Subcutaneous adipose tissue (tissue), 4 donors: ENCODE measurements around the gene STAC3. TPM values are rescaled to one million over a fixed set of nuclear protein-coding genes. Genes with fewer than 3 reads are reported as not detected.

ENCODE experiments used
- CTCF ChIP-seq: fragments of 450-650 bp; IDR thresholded peaks from one replicate; pipeline ENCODE4 v1.5.1; 2016; ENCODE audit warnings: low read depth, mild to moderate bottlenecking, control low read depth, antibody characterized with exemption, moderate library complexity
- total RNA-seq, 4 donors: library from RNA; depleted of rRNA; stranded (reverse); fragments of >200 nt; gene quantifications; one replicate each; pipeline ENCODE4 v1.1.0, GENCODE V29; 2016

Gene STAC3
- total RNA-seq, 4 donors from 2014 or later, result 2.2 to 7.8 (median 3.7) TPM

DNA sequence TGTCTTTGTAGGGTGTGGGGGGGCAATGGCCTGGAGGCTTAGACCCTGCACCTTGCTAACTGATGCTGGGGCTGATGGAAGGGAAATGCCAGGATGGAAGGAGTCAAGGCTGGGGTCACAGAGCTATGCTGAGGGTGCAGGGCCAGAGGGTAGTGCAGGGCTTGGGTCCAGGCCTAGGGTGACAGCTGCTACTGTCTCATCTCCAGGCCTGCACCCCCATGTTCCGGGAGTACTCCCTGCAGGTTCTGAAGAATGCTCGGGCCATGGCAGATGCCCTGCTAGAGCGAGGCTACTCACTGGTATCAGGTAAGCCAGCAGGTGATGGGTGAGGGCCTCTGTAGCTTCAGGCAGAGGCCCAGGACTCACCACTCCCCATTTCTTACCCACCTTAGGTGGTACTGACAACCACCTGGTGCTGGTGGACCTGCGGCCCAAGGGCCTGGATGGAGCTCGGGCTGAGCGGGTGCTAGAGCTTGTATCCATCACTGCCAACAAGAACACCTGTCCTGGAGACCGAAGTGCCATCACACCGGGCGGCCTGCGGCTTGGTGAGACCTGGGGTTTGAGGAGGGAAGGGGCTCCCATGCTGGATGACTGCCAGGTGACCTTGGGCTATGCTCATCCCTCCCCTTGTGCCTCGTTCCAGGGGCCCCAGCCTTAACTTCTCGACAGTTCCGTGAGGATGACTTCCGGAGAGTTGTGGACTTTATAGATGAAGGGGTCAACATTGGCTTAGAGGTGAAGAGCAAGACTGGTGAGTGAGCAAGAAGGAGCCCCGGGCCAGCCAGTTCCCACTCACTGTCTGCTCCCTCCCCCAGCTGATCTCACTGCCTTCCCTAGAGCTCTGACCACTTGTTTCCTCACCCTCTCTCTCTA is 17.4 kb downstream of the STAC3 start:
- TF ChIP-seq CTCF, result no peak

DNA sequence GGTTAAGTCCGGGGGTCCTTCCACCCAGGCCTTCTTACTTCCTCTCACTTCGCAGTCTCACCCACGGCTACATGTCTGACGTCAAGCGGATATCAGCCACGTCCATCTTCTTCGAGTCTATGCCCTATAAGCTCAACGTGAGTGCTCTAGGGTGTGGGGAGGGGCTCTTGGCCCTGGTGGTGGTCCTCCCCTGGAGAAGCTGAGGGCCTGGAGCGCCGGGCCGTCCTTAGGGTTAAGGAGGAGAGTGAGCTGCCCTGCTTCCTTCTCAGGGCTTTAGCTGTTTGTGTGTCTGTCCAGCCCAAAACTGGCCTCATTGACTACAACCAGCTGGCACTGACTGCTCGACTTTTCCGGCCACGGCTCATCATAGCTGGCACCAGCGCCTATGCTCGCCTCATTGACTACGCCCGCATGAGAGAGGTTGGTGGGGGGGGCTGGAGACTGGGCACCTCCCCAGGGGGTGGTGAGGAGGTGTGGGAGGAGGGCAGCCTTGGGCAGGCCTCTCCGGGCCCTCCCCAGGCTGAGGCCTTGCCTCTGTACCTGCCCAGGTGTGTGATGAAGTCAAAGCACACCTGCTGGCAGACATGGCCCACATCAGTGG is 18.7 kb downstream of the STAC3 start:
- TF ChIP-seq CTCF, result no peak

- no peak for TF ChIP-seq CTCF
Measured at GRCh38 chr12:57231276-57232021, 19.5 kb downstream of the STAC3 start.

DNA sequence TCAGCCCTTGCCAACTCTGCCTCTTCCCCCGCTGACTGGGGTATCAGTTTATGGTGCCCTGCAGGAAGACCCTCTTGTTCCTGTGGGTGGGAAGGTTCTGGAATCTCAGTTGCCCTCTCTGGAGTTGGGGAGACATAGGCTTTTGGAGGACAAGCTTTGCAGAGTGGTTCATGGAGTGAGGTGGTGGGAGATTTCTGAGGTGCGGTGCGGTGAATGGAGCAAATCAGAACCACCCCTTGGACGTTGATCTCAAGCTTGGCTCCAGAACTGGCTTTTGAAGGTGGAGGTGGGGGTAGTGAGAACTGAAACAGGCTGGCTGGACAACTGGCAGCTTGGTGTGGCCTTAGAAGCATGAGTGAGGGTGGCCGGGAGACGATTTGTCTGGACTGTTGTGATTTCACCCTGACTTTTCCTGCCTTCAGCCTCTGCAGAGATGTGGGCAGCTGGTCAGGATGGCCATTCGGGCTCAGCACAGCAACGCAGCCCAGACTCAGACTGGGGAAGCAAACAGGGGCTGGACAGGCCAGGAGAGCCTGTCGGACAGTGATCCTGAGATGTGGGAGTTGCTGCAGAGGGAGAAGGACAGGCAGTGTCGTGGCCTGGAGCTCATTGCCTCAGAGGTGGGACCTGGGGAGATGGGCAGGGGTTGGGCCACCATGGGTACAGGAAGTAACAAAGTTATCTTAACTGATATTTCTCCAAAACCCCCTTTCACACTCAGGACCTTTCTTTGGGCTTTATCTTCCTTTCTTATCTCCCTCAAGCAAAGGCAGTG is 20.4 kb downstream of the STAC3 start:
- TF ChIP-seq CTCF, result no peak

DNA sequence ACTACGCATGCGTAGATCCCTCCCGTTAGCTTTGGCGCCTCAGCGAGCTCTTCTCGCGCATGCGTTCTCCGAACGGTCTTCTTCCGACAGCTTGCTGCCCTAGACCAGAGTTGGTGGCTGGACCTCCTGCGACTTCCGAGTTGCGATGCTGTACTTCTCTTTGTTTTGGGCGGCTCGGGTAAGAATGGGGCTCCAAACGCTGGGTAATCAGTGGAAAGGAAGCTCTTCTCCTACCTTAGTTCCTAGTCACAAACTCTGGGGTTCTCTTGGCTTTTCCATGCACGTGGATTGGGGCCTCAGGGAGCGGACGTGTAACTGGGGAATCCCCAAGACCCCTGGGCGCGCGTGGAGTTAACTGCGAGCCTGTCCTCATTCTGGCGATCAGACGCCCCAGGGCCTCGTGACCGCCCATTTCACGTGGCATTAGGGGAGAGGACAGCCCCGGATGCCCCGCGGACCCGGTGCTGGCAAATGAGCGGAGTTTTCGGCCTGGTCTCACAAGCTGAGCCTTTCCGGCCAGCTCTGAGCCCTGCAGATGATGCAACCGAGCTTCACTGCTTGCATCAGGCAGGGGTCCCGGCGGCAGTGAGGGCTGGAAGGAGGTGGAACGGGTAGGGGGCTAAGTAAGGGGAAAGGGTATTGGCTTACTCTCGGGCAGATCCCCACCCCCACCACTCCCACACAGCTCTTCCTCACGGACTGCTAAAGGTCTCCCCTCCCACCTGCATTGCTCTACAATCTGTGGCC is 21.2 kb downstream of the STAC3 start, which contains the start of gene SHMT2:
Gene SHMT2, plus strand, starts transcription at position 78 of the 747 bp plus-strand sequence. Its CDS starts 68 bp downstream, at position 146.
- no peak for TF ChIP-seq CTCF

- TF ChIP-seq CTCF, result no peak
Measured at GRCh38 chr12:57229046-57229633, 21.8 kb downstream of the STAC3 start.
